IgD-negative memory B cell (primary cell): ENCODE measurements around the gene ASIC2. TPM values are rescaled to one million over a fixed set of nuclear protein-coding genes. Genes with fewer than 3 reads are reported as not detected.

Experiments
- H3K27ac Mint-ChIP-seq, 3 donors: one replicate each; pipeline ENCODE4 v1.8.0; 2020 to 2022; ENCODE audit warnings: mild to moderate bottlenecking in 3 of 3, mixed read lengths in 3 of 3, moderate library complexity in 1 of 3
- H3K27me3 Mint-ChIP-seq: one replicate; pipeline ENCODE4 v1.8.0; 2021; ENCODE audit warnings: mixed read lengths
- H3K36me3 Mint-ChIP-seq: one replicate; pipeline ENCODE4 v1.8.0; 2020; ENCODE audit warnings: mild to moderate bottlenecking, mixed read lengths
- H3K4me1 Mint-ChIP-seq, 3 donors: one replicate each; pipeline ENCODE4 v1.8.0; 2020 to 2022; ENCODE audit warnings: mixed read lengths in 3 of 3, mild to moderate bottlenecking in 1 of 3
- H3K4me3 Mint-ChIP-seq, 4 donors: one replicate each; pipeline ENCODE4 v1.8.0; 2020 to 2022; ENCODE audit warnings: mild to moderate bottlenecking in 4 of 4, mixed read lengths in 4 of 4, moderate library complexity in 3 of 4
- H3K9me3 Mint-ChIP-seq, 3 donors: one replicate each; pipeline ENCODE4 v1.8.0; 2020 to 2021; ENCODE audit warnings: mixed read lengths in 3 of 3, mild to moderate bottlenecking in 1 of 3
- polyA plus RNA-seq: library from polyadenylated mRNA; unstranded; fragments of 300-500 nt; fragmentation: Illumina TruSeq; gene quantifications from one replicate; pipeline ENCODE4 v1.2.3, GENCODE V29; 2021

ASIC2 gene
- polyA plus RNA-seq, 1 donor from 2014 or later = not detected

GRCh38 chr17:33217891-33218290 is 75.2 kb downstream of the ASIC2 start:
- H3K9me3 Mint-ChIP-seq = no peaks in the 10 kb centered on the region
- H3K4me3 Mint-ChIP-seq = no peak overlapping the region
- no peaks in the 10 kb centered on the region for H3K4me1 Mint-ChIP-seq
- H3K27ac Mint-ChIP-seq = no peak overlapping the region
- H3K36me3 Mint-ChIP-seq = no peaks in the 10 kb centered on the region
- peaks cover 10% of the 10 kb centered on the region for H3K27me3 Mint-ChIP-seq

GRCh38 chr17:33214996-33215395 is 78.1 kb downstream of the ASIC2 start:
- Mint-ChIP-seq H3K27ac (no peak overlapping the region), H3K36me3 (no peaks in the 10 kb centered on the region), H3K9me3 (peaks cover 0 to 2% (median 0%) of the 10 kb centered on the region in 3 donors), H3K4me1 (no peaks in the 10 kb centered on the region), H3K27me3 (peaks cover 13% of the 10 kb centered on the region), H3K4me3 (no peak overlapping the region)

GRCh38 chr17:33210285-33210684 is 82.8 kb downstream of the ASIC2 start:
- Mint-ChIP-seq H3K27me3 (peaks cover 12% of the 10 kb centered on the region), H3K36me3 (no peaks in the 10 kb centered on the region), H3K27ac (no peak overlapping the region), H3K4me1 (no peaks in the 10 kb centered on the region), H3K4me3 (no peak overlapping the region), H3K9me3 (peaks cover 0 to 2% (median 0%) of the 10 kb centered on the region in 3 donors)

- H3K36me3 Mint-ChIP-seq = no peaks in the 10 kb centered on the region
- peaks cover 0 to 2% (median 0%) of the 10 kb centered on the region in 3 donors for H3K9me3 Mint-ChIP-seq
- H3K4me1 Mint-ChIP-seq = no peaks in the 10 kb centered on the region
- H3K4me3 Mint-ChIP-seq = no peak overlapping the region
- peaks cover 12% of the 10 kb centered on the region for H3K27me3 Mint-ChIP-seq
- no peak overlapping the region for H3K27ac Mint-ChIP-seq
Measured at GRCh38 chr17:33209671-33210070, 83.4 kb downstream of the ASIC2 start.

- Mint-ChIP-seq H3K9me3 (peaks cover 0 to 2% (median 0%) of the 10 kb centered on the region in 3 donors), H3K36me3 (no peaks in the 10 kb centered on the region), H3K4me3 (no peak overlapping the region), H3K4me1 (no peaks in the 10 kb centered on the region), H3K27ac (no peak overlapping the region), H3K27me3 (peaks cover 15% of the 10 kb centered on the region)
Measured at GRCh38 chr17:33207231-33207630, 85.9 kb downstream of the ASIC2 start.

GRCh38 chr17:33205552-33205951 is 87.5 kb downstream of the ASIC2 start:
- H3K4me1 Mint-ChIP-seq = no peaks in the 10 kb centered on the region
- H3K27ac Mint-ChIP-seq = no peak overlapping the region
- H3K27me3 Mint-ChIP-seq = peaks cover 11% of the 10 kb centered on the region
- H3K36me3 Mint-ChIP-seq = no peaks in the 10 kb centered on the region
- H3K4me3 Mint-ChIP-seq = no peak overlapping the region
- no peaks in the 10 kb centered on the region for H3K9me3 Mint-ChIP-seq

GRCh38 chr17:33204701-33205100 is 88.4 kb downstream of the ASIC2 start:
- no peak overlapping the region for H3K27ac Mint-ChIP-seq
- no peaks in the 10 kb centered on the region for H3K36me3 Mint-ChIP-seq
- no peaks in the 10 kb centered on the region for H3K9me3 Mint-ChIP-seq
- H3K4me1 Mint-ChIP-seq = no peaks in the 10 kb centered on the region
- H3K4me3 Mint-ChIP-seq = no peak overlapping the region
- H3K27me3 Mint-ChIP-seq = peaks cover 11% of the 10 kb centered on the region

GRCh38 chr17:33204156-33204555 is 88.9 kb downstream of the ASIC2 start:
- no peak overlapping the region for H3K27ac Mint-ChIP-seq
- no peaks in the 10 kb centered on the region for H3K36me3 Mint-ChIP-seq
- no peaks in the 10 kb centered on the region for H3K4me1 Mint-ChIP-seq
- no peaks in the 10 kb centered on the region for H3K9me3 Mint-ChIP-seq
- no peak overlapping the region for H3K4me3 Mint-ChIP-seq
- H3K27me3 Mint-ChIP-seq = peaks cover 9% of the 10 kb centered on the region

- H3K27ac Mint-ChIP-seq = no peak overlapping the region
- H3K4me3 Mint-ChIP-seq = no peak overlapping the region
- peaks cover 6% of the 10 kb centered on the region for H3K27me3 Mint-ChIP-seq
- no peaks in the 10 kb centered on the region for H3K36me3 Mint-ChIP-seq
- no peaks in the 10 kb centered on the region for H3K4me1 Mint-ChIP-seq
- H3K9me3 Mint-ChIP-seq = no peaks in the 10 kb centered on the region
Measured at GRCh38 chr17:33202796-33203495, 90.1 kb downstream of the ASIC2 start.

- no peaks in the 10 kb centered on the region for H3K9me3 Mint-ChIP-seq
- H3K4me3 Mint-ChIP-seq = no peak overlapping the region
- H3K36me3 Mint-ChIP-seq = no peaks in the 10 kb centered on the region
- peaks cover 4% of the 10 kb centered on the region for H3K27me3 Mint-ChIP-seq
- no peak overlapping the region for H3K27ac Mint-ChIP-seq
- H3K4me1 Mint-ChIP-seq = no peaks in the 10 kb centered on the region
Measured at GRCh38 chr17:33202021-33202420, 91.1 kb downstream of the ASIC2 start.

GRCh38 chr17:33201283-33201682 is 91.8 kb downstream of the ASIC2 start:
- Mint-ChIP-seq H3K27me3 (peaks cover 4% of the 10 kb centered on the region), H3K36me3 (no peaks in the 10 kb centered on the region), H3K4me3 (no peak overlapping the region), H3K27ac (no peak overlapping the region), H3K4me1 (no peaks in the 10 kb centered on the region), H3K9me3 (no peaks in the 10 kb centered on the region)

GRCh38 chr17:33200587-33200986 is 92.5 kb downstream of the ASIC2 start:
- no peak overlapping the region for H3K4me3 Mint-ChIP-seq
- H3K9me3 Mint-ChIP-seq = no peaks in the 10 kb centered on the region
- H3K36me3 Mint-ChIP-seq = no peaks in the 10 kb centered on the region
- H3K27ac Mint-ChIP-seq = no peak overlapping the region
- peaks cover 4% of the 10 kb centered on the region for H3K27me3 Mint-ChIP-seq
- no peaks in the 10 kb centered on the region for H3K4me1 Mint-ChIP-seq

- H3K4me3 Mint-ChIP-seq = no peak overlapping the region
- H3K27me3 Mint-ChIP-seq = peaks cover 4% of the 10 kb centered on the region
- no peaks in the 10 kb centered on the region for H3K4me1 Mint-ChIP-seq
- no peaks in the 10 kb centered on the region for H3K36me3 Mint-ChIP-seq
- no peak overlapping the region for H3K27ac Mint-ChIP-seq
- H3K9me3 Mint-ChIP-seq = no peaks in the 10 kb centered on the region
Measured at GRCh38 chr17:33199571-33200510, 93.3 kb downstream of the ASIC2 start.

GRCh38 chr17:33198954-33199353 is 94.1 kb downstream of the ASIC2 start:
- Mint-ChIP-seq H3K27me3 (peaks cover 2% of the 10 kb centered on the region), H3K36me3 (no peaks in the 10 kb centered on the region), H3K27ac (no peak overlapping the region), H3K4me1 (no peaks in the 10 kb centered on the region), H3K4me3 (no peak overlapping the region), H3K9me3 (no peaks in the 10 kb centered on the region)

- H3K27ac Mint-ChIP-seq = no peak overlapping the region
- no peak overlapping the region for H3K4me3 Mint-ChIP-seq
- no peaks in the 10 kb centered on the region for H3K36me3 Mint-ChIP-seq
- H3K9me3 Mint-ChIP-seq = no peaks in the 10 kb centered on the region
- H3K27me3 Mint-ChIP-seq = peaks cover 6% of the 10 kb centered on the region
- no peaks in the 10 kb centered on the region for H3K4me1 Mint-ChIP-seq
Measured at GRCh38 chr17:33197342-33197741, 95.8 kb downstream of the ASIC2 start.
